NCI-H748 (cell line): ENCODE data around the gene MIPOL1.
A peak's percentile ranks its signal among the peaks of the same experiment; 100 is the strongest.
"Not testable (repeated sequence)": the region's sequence is repeated elsewhere in the genome, so short reads cannot be mapped to it uniquely, and the experiment has no call there.

ENCODE experiments used
- DNase-seq: peaks from one replicate; lab custom pipeline; 2025; ENCODE audit not compliant: unreplicated experiment; lab: John Stamatoyannopoulos, UW

MIPOL1 gene

DNA sequence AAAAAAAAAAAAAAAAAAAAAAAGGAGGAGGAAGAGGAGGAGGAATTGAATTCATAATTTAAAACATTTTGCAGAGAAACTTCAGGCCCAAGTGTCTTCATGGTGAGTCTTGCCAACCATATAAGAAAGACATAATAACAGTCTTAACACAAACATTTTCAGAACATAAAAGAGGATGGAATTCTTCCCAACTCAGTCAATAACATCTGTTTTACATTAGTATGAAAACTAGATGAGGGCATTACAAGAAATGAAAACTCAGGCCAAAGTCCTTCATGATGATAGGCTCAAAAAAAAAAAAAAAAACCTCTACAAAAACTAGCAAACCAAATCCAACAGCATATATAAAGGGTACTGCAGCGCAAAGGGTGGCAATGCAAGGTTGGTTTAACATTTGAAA lies 245.7 kb downstream of the MIPOL1 start:
- no peak for DNase-seq

DNA sequence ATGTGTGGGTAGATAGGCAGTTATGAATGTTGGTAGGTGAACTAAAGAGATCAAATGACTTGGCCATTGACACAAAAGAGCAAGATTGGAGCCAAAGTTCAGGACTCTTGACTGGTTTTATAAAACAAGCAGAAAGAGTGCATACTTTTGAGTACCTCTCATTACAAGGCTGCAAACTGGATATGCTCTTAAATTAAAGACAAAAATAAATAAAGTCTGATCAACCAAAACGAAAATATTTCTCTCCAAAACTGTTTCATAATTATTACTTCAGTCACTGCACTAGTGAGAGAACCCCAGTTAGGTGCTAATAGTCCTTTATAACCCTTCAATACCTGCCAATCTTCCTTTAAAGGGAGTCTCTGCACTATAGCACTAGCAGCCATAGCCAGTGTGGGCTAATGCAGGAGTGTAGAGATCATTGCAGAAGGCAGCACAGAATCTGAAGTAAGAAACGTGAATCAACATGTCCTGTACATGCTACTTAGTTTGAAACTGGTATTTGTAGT lies 250.2 kb downstream of the MIPOL1 start:
- DNase-seq: no peak

DNA sequence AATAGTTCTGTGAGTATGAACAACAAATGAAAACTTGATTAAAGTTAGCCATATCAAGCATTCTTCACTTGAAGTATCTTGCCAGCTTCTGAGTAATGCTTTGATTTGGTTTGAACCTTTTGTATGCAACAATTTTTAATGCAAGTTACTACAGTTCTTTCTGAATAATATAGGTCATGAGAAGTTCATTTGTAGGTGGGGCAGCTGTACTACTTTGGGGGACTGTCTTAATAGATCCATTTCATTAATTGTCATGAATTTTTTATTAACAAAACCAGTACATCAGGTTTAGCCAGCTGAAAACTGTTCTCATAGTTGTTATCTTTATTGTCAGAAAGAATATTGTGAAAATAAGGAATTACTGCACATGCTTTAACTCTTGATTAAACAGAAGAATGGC lies 254.6 kb downstream of the MIPOL1 start:
- no peak for DNase-seq

DNA sequence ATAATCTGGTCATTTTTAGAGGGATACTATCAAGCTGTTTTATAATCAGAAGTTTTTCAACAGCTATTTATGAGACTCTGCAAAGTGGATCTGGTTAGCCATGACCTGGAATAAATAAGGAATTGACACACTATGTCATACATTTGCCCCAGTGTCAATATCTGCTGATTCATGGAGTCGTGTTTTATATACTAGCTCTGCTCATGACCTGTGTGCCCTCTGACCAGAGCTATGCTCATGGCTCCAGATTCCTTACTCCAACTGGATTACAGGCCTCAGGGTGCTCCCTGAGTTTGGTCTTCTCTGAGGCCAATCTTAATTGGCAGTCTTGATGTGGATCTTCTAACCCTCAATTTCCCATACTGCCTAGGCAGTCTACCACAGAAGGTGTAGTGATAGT lies 256.2 kb downstream of the MIPOL1 start:
- DNase-seq: no peak

DNA sequence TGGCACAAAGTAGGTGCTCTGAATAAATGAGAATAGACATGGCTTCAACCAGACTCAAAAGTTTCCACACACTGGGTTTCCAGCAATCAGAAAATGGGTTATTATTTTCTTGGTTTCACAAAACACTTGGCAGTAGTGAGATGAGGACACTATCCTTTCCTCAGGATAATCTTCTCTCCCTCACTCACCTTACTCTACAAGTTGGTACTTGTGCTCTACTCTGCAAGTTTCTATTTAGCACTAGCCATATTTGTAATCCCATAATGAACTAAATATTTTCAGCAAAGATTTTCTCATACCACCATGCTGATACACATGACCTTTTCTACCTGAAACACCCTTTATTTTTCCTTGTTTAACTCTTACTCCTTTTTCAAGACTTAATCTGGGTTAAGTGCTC lies 259.6 kb downstream of the MIPOL1 start:
- no peak for DNase-seq

DNA sequence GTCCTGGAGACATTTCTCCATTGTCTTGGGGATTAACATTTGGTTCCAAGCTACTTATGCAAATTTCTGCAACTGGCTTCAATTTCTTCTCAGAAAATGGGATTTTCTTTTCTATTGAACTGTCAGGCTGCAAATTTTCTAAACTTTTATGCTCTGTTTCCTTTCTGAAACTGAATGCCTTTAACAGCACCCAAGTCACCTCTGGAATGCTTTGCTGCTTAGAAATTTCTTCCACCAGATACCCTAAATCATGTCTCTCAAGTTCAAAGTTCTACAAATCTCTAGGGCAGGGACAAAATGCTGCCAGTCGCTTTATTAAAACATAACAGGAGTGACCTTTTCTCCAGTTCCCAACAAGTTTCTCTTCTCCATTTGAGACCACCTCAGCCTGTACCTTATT lies 264.7 kb downstream of the MIPOL1 start:
- DNase-seq: not testable (repeated sequence)

DNA sequence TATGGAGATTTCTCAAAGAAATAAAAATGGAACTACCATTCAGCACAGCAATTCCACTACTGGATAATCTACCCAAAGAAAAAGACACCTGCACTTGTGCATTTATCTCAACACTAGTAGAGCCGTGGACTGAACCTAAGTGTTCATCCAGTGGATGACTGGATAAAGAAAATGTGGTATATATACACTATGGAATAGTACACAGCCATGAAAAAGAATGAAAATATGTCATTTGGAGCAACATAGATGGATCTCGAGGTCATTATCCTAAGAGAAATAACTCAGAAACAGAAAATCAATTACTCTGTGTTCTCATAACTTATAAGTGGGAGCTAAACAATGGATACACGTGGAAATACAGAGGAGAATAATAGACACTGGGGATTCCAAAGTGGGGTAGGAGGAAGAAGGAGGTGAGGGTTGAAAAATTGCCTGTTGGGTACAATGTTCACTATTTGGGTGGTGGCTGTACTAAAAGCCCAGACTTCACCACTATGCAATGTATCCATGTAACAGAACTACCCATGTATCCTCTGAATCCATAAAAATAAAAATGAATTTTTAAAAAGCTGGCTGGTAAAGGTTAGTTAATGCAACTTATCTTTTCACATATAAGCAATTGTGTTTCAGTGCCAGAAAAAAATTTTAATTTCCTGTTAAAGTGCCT lies 266.6 kb downstream of the MIPOL1 start:
- no peak for DNase-seq

DNA sequence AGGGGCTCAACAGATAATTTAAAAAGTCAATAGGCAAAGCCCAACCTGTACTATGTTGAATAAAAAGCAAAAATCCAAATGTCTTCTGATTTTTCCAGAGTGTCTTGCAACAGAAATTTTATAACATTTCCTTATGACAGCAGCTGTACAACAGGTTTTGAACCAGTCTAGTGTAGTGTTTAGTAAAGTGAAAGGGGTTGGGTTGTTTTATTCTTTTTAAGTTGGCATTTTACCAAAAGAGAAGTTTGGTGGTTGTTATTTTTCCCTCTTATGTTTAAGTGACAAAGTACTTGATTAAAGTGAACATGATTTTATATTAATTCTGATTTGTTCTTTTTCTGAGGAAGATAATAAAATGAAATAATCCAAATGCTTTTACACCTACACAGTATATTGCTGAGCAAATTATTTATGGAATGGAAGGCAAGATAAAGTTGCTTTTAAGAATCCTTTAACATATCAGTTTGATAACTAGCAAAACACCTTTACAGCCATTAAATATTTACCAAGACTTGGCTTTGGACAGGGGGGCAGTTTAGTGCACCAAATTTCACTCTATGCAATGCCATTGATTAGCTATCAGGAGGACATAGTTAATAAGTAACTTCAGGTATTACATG lies 268.4 kb downstream of the MIPOL1 start:
- DNase-seq: peak; percentile 11

DNA sequence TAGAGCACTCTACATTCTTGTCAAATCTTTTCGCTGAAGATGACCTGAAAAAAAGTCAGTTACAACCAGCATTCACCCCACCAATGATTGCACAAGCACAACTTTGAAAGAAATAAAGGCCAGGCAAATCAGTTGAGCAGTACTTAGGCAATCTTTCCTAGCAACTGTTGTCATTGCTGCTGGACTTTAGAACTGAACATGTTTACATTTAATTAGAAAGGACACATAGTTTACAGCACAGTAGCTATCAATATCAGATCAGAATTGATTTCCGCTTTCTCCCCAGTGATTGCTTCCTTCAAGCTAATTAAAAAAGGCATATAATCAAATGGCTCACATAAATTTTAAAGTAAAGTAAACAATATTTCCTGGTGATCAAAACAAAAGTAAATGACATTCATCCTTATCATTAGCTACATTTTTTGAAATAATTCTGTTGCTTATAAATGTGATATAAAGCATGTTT lies 268.9 kb downstream of the MIPOL1 start:
- peak; percentile 23 for DNase-seq

DNA sequence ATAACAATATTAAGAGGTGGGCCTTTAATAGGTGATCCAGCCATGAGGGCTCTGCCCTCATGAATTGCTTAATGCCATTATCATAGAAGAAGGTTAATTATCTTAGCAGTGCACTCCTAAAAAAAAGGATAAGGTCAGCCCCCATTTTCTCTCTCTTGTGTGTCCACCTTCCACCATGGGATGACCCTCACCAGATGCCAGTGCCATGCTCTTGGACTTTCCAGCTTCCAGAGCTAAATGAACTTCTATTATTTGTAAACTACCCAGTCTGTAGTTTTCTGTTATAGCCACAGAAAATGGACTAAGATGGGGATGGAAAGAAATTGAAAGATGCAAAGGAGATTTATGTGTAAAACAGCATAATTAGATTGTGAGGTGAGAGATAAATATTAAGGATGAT lies 271.9 kb downstream of the MIPOL1 start:
- DNase-seq: no peak

DNA sequence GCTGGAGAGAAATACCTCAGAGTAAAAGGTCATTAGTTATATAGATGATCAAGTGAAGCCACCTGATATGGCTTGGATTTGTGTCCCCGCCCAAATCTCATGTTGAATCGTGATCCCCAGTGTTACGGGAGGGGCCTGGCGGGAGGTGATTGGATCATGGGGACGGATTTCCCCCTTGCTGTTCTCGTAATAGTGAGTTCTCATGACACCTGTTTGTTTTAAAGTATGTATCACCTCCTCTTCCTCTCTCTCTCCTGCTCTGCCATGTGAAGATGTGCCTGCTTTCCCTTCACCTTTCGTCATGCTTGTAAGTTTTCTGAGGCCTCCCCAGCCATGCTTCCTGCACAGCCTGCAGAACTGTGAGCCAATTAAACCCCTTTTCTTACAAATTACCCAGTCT lies 272.5 kb downstream of the MIPOL1 start:
- no peak for DNase-seq

DNA sequence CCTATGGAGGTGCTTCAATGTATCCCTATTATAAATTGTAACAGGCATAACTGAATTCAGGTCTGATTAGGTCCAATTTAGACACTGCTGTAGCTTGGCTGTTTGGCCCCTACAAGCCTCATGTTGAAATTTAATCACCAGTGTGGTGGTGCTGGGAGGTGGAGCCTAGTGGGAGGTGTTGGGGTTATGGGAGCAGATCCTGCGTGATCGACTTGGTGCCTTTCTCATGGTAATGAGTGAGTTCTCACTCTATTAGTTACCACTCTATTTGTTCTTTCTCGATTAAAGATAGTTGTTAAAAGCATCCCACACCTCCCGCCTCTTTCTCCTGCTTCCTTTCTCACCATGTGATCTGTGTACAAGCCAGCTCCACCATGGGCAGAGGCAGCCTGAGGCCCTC lies 275.2 kb downstream of the MIPOL1 start:
- no peak for DNase-seq

DNA sequence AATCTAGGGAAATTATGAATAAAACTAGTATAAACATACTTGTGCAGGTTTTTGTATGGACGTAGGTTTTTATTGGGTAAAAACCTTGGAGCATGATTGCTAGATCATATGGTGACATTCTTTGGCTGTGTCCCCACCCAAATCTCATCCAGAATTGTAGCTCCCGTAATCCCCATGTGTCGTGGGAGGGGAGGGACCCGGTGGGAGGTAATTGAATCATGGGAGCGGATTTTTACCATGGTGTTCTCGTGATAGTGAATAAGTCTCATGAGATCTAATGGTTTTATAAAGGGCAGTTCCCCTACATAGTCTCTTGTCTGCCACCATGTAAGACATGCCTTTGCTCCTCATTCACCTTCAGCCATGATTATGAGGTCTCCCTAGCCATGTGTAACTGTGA lies 276.5 kb downstream of the MIPOL1 start:
- no peak for DNase-seq

DNA sequence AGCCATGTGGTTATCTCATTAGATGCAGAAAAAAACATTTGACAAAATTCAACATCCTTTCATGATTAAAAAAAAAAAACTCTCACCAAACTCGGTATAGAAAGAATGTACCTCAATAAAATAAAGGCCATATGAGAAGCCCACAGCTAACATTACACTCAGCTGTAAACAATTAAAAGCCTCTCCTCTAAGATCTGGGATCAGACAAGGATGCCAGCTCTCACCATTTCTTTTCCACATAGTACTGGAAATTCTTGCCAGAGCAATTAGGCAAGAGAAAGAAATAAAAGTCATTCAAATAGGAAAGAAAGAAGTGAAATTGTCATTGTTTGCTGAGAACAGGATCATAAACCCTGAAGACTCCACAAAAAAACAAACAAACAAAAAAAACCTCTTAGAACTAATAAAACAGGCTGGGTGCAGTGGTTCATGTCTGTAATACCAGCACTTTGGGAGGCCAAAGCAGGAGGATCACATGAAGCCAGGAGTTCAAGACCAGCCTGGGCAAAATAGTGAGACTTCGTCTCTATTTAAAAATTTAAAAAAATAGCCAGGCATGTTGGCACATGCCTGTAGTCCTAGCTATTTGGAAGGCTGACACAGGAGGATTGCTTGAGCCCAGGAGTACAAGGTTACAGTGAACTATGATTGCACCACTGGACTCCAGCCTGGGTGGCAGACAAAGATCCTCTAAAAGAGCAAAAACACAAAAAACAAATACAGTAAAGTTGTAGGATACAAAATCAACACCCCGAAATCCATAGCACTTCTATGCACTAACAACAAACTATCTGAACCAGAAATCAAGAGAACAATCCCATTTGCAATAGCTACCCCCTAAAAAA lies 282.9 kb downstream of the MIPOL1 start:
- no peak for DNase-seq

DNA sequence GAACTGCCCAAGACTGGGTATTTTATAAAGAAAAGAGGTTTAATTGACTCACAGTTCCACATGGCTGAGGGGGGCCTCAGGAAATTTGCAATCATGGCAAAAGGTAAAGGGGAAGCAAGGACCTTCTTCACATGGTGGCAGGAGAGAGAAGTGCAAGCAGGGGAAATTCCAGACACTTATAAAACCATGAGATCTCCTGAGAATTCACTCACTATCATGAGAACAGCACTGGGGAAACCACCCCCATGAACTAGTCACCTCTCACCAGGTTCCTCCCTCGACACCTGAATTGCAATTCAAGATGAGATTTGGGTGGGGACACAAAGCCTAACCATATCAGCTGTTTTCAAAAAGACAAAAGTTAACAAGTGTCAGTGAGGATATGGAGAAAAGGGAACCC lies 284.7 kb downstream of the MIPOL1 start:
- DNase-seq: no peak

DNA sequence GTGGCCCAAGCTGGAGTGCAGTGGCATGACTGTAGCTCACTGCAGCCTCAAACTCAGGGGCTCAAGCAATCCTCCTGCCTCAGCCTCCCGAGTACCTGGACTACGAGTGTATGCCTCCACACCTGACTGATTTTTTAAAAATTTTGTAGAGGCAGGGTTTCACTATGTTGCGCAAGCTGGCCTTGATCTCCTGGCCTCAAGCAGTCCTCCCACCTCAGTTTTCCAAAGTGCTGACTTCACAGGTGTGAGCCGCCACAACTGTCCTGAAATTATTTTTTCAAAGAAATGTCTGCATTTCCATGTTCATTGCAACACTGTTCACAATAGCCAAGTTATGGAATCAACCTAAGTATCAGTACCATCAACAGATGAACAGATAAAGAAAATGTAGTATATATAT lies 285.9 kb downstream of the MIPOL1 start:
- DNase-seq: no peak

DNA sequence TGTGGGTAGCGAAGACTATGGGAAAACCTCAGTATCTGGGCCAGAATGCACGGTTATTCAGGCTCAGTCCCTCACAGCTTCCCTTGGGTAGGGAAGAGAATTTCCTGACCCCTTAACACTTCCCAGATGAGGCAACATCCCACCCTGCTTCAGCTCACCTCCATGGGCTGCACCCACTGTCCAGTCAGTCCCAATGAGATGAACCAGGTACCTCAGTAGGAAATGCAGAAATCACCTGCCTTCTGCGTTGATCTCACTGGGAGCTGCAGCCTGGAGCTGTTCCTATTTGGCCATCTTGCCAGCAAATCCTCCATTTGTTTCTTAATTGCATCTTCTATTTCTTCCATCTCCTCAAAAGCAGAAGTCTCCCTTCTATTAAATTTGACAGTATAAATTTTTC lies 292.9 kb downstream of the MIPOL1 start:
- DNase-seq: no peak

DNA sequence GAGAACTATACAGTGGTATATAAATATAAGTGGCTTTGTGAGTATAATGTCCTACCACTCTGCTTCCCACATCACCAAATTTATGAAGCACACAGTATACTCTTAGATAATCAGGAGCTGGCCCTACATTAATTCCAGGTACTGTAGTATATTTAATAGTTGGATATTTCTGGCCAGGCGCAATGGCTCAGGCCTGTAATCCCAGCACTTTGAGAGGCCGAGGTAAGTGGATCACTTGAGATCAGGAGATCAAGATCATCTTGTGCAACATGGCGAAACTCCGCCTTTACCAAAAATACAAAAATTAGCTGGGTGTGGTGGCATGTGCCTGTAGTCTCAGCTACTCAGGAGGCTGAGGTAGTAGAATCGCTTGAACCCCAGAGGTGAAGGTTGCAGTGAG lies 293.3 kb downstream of the MIPOL1 start:
- no peak for DNase-seq

DNA sequence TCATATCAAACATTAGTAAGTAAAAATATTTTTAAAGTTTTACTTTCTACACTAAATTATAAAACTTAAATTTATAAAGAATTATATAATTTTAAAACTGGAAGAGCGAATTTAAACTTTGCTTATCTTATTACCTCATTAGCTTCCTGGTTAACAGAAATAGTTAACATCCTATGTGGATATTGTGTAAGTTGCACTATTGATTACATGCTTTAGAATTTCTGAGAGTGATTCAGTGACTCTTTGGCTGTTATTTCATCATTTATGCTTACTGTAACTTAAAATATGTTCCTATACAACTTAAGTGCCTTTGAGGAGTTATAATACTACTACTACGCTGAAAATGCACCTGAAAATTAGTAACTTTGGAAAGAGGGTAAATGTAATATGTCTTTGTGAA lies 295.9 kb downstream of the MIPOL1 start:
- DNase-seq: no peak

DNA sequence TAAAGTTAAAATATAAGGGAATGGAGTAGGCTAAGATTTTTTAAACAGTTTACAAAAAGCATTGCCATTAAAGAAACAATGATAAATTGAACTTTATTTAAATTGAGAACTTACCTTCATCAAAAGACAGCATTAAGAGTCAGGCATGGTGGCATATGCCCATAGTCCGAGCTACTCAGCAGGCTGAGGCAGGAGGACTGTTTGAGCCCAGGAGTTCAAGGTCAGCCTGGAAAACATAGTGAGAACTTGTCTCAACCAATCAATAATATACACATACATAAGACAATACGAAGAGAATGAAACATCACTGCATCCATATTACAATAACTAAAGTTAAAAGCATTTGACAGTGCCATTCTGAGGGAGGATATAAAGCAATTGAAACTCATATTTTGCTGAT lies 299.7 kb downstream of the MIPOL1 start:
- no peak for DNase-seq

DNA sequence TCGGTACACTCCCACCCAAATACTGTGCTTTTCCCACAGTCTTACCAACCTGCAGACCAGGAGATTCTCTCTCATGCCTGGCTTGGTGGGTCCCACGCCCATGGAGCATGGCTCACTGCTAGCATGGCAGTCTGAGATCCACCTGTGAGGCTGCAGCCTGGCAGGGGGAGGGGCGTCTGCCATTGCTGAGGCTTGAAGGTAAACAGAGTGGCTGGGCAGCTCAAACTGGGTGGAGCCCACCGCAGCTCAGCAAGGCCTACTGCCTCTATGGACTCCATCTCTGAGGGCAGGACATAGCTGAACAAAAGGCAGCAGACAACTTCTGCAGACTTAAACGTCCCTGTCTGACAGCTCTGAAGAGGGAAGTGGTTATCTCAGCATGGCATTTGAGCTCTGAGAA lies 304.1 kb downstream of the MIPOL1 start:
- no peak for DNase-seq

DNA sequence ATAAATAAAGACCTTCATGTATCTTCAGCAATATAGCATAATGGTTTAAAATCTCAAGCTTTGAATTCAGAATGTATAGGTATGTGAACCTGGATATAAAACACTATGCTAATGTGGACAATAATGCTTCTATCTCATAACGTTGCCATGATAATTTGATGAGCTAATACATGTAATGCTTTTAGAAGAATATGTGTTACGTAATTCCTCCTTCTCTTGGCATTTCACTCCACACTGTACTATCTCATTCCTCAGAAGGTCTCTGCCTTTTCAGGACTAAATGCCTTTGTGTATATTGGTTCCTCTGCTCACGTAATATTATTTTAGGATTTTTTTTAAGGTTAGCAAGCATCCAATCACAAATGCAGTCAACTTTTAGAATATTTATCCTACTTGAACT lies 310.8 kb downstream of the MIPOL1 start:
- no peak for DNase-seq
